Measurements from ENCODE around the gene KIR3DL3. TPM values are rescaled to one million over a fixed set of nuclear protein-coding genes. Genes with fewer than 3 reads are reported as not detected.

The KIR3DL3 gene
- total RNA-seq, 2 experiments from 2014 or later, result not detected

DNA sequence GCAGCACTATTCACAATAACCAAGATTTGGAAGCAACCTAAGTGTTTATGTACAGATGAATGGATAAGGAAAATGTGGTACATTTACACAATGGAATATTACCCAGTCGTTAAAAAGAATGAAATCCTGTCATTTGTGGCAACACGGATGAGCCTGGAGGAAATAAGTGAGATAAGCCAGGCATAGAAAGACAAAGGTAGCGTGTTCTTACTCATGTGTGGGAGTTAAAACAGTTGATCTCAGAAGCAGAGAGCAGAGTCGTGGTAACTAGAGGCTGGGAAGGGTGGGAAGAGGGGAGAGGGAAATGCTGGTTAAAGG, 32.0 kb upstream of the KIR3DL3 start:
- POLR2A ChIA-PET, result no interaction called here
- Histone ChIP-seq H3K4me3 (ENCODE audit: low read length) (no peak overlapping the region), H3K9me3 (ENCODE audit: control insufficient read depth in 1 of 2, insufficient read depth in 1 of 2, low read length in 2 of 2) (peaks cover 0 to 3% of the 10 kb centered on the region in 2 experiments), H3K4me1 (ENCODE audit: insufficient read depth, low read length) (peaks cover 2% of the 10 kb centered on the region), H3K27ac (ENCODE audit: low read depth in 1 of 2, low read length in 2 of 2) (no peak overlapping the region), H3K27me3 (ENCODE audit: control insufficient read depth in 1 of 2, insufficient read depth in 2 of 2, low read length in 2 of 2) (peaks cover 3 to 11% of the 10 kb centered on the region in 2 experiments), H3K36me3 (ENCODE audit: insufficient read depth, low read length) (no peaks in the 10 kb centered on the region)
- TF ChIP-seq, protein P1, sequence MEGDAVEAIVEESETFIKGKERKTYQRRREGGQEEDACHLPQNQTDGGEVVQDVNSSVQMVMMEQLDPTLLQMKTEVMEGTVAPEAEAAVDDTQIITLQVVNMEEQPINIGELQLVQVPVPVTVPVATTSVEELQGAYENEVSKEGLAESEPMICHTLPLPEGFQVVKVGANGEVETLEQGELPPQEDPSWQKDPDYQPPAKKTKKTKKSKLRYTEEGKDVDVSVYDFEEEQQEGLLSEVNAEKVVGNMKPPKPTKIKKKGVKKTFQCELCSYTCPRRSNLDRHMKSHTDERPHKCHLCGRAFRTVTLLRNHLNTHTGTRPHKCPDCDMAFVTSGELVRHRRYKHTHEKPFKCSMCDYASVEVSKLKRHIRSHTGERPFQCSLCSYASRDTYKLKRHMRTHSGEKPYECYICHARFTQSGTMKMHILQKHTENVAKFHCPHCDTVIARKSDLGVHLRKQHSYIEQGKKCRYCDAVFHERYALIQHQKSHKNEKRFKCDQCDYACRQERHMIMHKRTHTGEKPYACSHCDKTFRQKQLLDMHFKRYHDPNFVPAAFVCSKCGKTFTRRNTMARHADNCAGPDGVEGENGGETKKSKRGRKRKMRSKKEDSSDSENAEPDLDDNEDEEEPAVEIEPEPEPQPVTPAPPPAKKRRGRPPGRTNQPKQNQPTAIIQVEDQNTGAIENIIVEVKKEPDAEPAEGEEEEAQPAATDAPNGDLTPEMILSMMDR (IDR thresholded peaks at IDR 0.05), result no peak
- ATAC-seq (ENCODE audit: poor library complexity) (no peak), DNase-seq (no peak)
- no peak overlapping the region for H3K27ac Mint-ChIP-seq
- no peaks in the 10 kb centered on the region for H3K36me3 Mint-ChIP-seq (ENCODE audit: low read depth)
- H3K9me3 Mint-ChIP-seq, result no peaks in the 10 kb centered on the region
- no peak overlapping the region for H3K4me3 Mint-ChIP-seq
- CTCF ChIA-PET, result no interaction called here
- no peaks in the 10 kb centered on the region for H3K4me1 Mint-ChIP-seq (ENCODE audit: low read depth)
- peaks cover 51% of the 10 kb centered on the region for H3K27me3 Mint-ChIP-seq
- intact Hi-C loops (cut with DNase I, micrococcal nuclease), result no loop called here

DNA sequence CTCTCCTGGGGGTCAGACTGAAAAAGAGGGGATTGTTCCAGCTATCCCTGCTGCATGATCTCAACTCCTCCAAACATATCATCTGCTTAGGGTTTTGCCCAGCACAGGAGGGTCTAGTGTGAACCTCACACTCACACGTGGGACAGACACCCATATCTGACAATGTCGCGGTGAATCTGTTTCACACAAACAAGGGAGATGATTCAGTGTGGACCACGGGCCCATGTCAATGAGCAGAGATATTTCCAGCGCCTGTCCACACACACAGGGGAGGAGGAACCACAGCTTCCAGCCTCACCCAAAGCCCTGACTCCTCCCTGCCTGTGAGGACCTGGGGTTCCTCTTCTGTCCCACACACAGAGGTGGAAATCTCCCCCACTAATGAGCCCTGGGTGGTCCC, 29.6 kb upstream of the KIR3DL3 start:
- H3K36me3 Mint-ChIP-seq (ENCODE audit: low read depth), result no peaks in the 10 kb centered on the region
- ATAC-seq (ENCODE audit: poor library complexity), result no peak

DNA sequence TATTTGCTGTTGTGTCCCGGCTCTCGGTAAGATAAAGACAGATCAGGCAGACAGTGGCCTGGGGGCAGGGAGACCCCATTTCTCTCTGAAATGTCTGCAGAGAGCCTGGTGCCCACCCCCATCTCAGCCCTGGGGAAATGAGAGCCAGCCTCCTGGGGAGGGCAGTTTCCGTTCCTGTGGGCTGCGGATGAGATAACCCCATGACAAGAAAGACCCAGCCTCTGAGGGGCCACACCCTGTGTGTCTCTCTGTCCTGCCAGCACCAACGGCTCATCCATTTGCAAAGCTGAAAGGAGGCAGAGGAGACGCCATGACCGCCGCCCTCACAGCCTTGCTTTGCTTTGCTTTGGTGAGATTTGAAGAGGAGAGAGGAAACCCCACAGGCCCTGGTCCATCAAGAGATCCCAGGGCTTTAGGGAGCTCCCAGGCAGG, 28.1 kb upstream of the KIR3DL3 start:
- POLR2A ChIA-PET, result no interaction called here
- intact Hi-C loops (cut with DNase I, micrococcal nuclease), result no loop called here

More for the DNA sequence above, 29.6 kb upstream of the KIR3DL3 start:
- Mint-ChIP-seq H3K27ac (no peak overlapping the region), H3K4me1 (ENCODE audit: low read depth) (no peaks in the 10 kb centered on the region), H3K4me3 (no peak overlapping the region), H3K27me3 (peaks cover 59% of the 10 kb centered on the region), H3K9me3 (no peaks in the 10 kb centered on the region)
- Histone ChIP-seq H3K36me3 (ENCODE audit: insufficient read depth, low read length) (no peaks in the 10 kb centered on the region), H3K27me3 (ENCODE audit: control insufficient read depth in 1 of 2, insufficient read depth in 2 of 2, low read length in 2 of 2) (peaks cover 3% of the 10 kb centered on the region in 2 experiments), H3K9me3 (ENCODE audit: control insufficient read depth in 1 of 2, insufficient read depth in 1 of 2, low read length in 2 of 2) (peaks cover 0 to 3% of the 10 kb centered on the region in 2 experiments), H3K4me1 (ENCODE audit: insufficient read depth, low read length) (peaks cover 2% of the 10 kb centered on the region), H3K4me3 (ENCODE audit: low read length) (no peak overlapping the region), H3K27ac (ENCODE audit: low read depth in 1 of 2, low read length in 2 of 2) (no peak overlapping the region)
- DNase-seq, result peak in 1 of 14 experiments; percentile 23
- intact Hi-C loops (cut with DNase I, micrococcal nuclease), result no loop called here
- CTCF ChIA-PET, result interaction anchor here (1.1 kb wide), 1 partner anchor 12 kb away, joined by 3 read pairs; no protein-coding TSS in a partner anchor
- TF ChIP-seq, protein P1 (IDR thresholded peaks at IDR 0.05), result no peak
- POLR2A ChIA-PET, result no interaction called here

More for the DNA sequence above, 28.1 kb upstream of the KIR3DL3 start:
- Mint-ChIP-seq H3K4me1 (ENCODE audit: low read depth) (no peaks in the 10 kb centered on the region), H3K27ac (no peak overlapping the region), H3K36me3 (ENCODE audit: low read depth) (no peaks in the 10 kb centered on the region), H3K27me3 (peaks cover 55% of the 10 kb centered on the region), H3K4me3 (no peak overlapping the region), H3K9me3 (no peaks in the 10 kb centered on the region)
- DNase-seq (no peak), ATAC-seq (ENCODE audit: poor library complexity) (no peak)
- TF ChIP-seq, protein P1 (IDR thresholded peaks at IDR 0.05), result no peak
- Histone ChIP-seq H3K4me1 (ENCODE audit: insufficient read depth, low read length) (peaks cover 2% of the 10 kb centered on the region), H3K4me3 (ENCODE audit: low read length) (no peak overlapping the region), H3K9me3 (ENCODE audit: control insufficient read depth in 1 of 2, insufficient read depth in 1 of 2, low read length in 2 of 2) (peaks cover 0 to 3% of the 10 kb centered on the region in 2 experiments), H3K27me3 (ENCODE audit: control insufficient read depth in 1 of 2, insufficient read depth in 2 of 2, low read length in 2 of 2) (peaks cover 3 to 5% of the 10 kb centered on the region in 2 experiments), H3K36me3 (ENCODE audit: insufficient read depth, low read length) (no peaks in the 10 kb centered on the region), H3K27ac (ENCODE audit: low read depth in 1 of 2, low read length in 2 of 2) (no peak overlapping the region)
- CTCF ChIA-PET, result no interaction called here
